ENCODE measurements around the gene EREG. TPM values are rescaled to one million over a fixed set of nuclear protein-coding genes. Genes with fewer than 3 reads are reported as not detected.

EREG gene
- total and polyA plus RNA-seq, 10 of the 15 experiments (the other 5 are each of a cell fraction or from before 2014, with no cell fraction given): not detected

GRCh38 chr4:74386159-74386558, 21.2 kb downstream of the EREG start:
- Histone ChIP-seq H3K4me1 (ENCODE audit: control insufficient read depth, insufficient read depth, low read length) (no peaks in the 10 kb centered on the region), H4K20me1 (ENCODE audit: control insufficient read depth, insufficient read depth) (no peaks in the 10 kb centered on the region), H3K27ac (ENCODE audit: control insufficient read depth, insufficient read depth) (no peak overlapping the region), H3K36me3 (ENCODE audit: control insufficient read depth in 2 of 2, insufficient read depth in 2 of 2, low read length in 1 of 2) (no peaks in the 10 kb centered on the region), H3K27me3 (replicated peaks in 1 of 2; ENCODE audit: control insufficient read depth in 2 of 2, insufficient read depth in 2 of 2, low read length in 1 of 2) (no peaks in the 10 kb centered on the region; a peak in 2 of 4 replicates), H3K79me2 (ENCODE audit: control insufficient read depth, insufficient read depth, low read length) (no peaks in the 10 kb centered on the region), H3K4me3 (no peak overlapping the region), H3K9me3 (replicated peaks; ENCODE audit: control insufficient read depth, insufficient read depth, low read length) (no peaks in the 10 kb centered on the region), H2AFZ (ENCODE audit: control insufficient read depth, low read depth, low read length) (no peak overlapping the region), H3K9ac (ENCODE audit: control insufficient read depth, insufficient read depth, low read length) (no peak overlapping the region), H3K4me2 (ENCODE audit: control insufficient read depth, insufficient read depth) (no peak overlapping the region)
- WGBS (ENCODE audit: insufficient coverage, insufficient replicate concordance, low lambda C conversion rate, missing lambda C conversion rate): 0% methylated on average over 4 of the region's 4 CpGs
- no peak for FAIRE-seq
- no peak for DNase-seq (ENCODE audit: low read depth, low spot score)
- RAD21 ChIA-PET (ENCODE audit: unreplicated experiment): no interaction called here
- CTCF ChIA-PET: interaction anchor here (0.7 to 1.7 kb wide), 4 partner anchors 34 to 209 kb away, joined by 3 to 5 read pairs (median 4); no protein-coding TSS in a partner anchor
- SMC1A ChIA-PET (ENCODE audit: uncharacterized antibody, unreplicated experiment): no interaction called here
- no peak for ATAC-seq
- TF ChIP-seq YBX1 (IDR thresholded peaks at IDR 0.05) (no peak), PAX8 (IDR thresholded peaks at IDR 0.05) (no peak), HCFC1 (IDR thresholded peaks at IDR 0.05; ENCODE audit: low read length) (no peak), SPI1 (IDR thresholded peaks at IDR 0.05; ENCODE audit: borderline replicate concordance, insufficient read depth, low read depth, low read length) (no peak), TARDBP (IDR thresholded peaks at IDR 0.05; ENCODE audit: borderline replicate concordance) (no peak), TCF12 (IDR thresholded peaks at IDR 0.05; ENCODE audit: low read depth, low read length) (no peak), JUNB (IDR thresholded peaks at IDR 0.05) (no peak), KAT2A (conservative IDR thresholded peaks at IDR 0.05; ENCODE audit: control insufficient read depth, low read depth, low read length) (no peak), NBN (IDR thresholded peaks at IDR 0.05) (no peak), STAT3 (IDR thresholded peaks at IDR 0.05; ENCODE audit: low read depth, low read length) (no peak), PKNOX1 (IDR thresholded peaks at IDR 0.05) (no peak), ZBTB33 (IDR thresholded peaks at IDR 0.05) (no peak), CREB1 (IDR thresholded peaks at IDR 0.05; ENCODE audit: low read depth) (no peak), USF1 (IDR thresholded peaks at IDR 0.05; ENCODE audit: borderline replicate concordance, extremely low read length, insufficient read depth, low read depth, low read length) (no peak), NRF1 (conservative IDR thresholded peaks at IDR 0.05; ENCODE audit: low read depth, low read length) (no peak), SREBF1 (IDR thresholded peaks at IDR 0.05; ENCODE audit: low read length) (no peak)
- intact Hi-C loops (cut with micrococcal nuclease; ENCODE audit: unreplicated experiment): no loop called here
- no TSS peak for BruUV-seq (replicated peaks)
- POLR2A ChIA-PET: no interaction called here
- in situ Hi-C loops (cut with MboI): no loop called here

All from GM12878 (cell line).